ENCODE measurements around the gene ASPG. TPM values are rescaled to one million over a fixed set of nuclear protein-coding genes. Genes with fewer than 3 reads are reported as not detected.

ASPG gene
- total RNA-seq, 4 donors from 2014 or later, result 0.33 to 0.75 (median 0.45) TPM; not detected in 1

DNA sequence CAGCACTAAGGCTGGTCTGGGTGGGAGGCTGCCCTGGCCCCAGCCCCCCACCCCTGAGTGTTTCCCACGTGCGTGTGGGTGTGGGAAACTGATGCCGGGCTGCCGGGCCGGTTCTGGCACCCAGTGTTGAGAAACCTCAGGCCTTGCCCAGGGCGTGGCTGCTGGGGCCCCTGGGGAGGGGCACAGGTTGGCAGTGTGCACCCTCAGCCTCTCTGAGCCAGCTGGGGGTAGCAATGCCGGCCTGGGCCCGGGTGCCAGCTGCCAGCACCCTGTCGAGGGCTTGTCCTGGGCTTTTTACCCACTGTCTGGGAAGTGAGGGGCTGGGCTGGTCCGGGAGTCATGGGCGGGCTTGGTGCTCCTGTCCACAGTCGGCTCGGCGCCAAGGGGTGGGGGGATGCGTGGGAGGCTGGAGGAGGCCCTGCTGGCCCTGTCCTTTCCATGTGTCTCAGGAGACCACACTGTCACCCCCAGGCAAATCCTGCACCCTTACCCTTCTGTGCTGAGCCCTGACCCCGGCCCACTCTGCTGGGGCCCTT is 15.7 kb downstream of the ASPG start:
- WGBS, result 85% methylated on average over 9 of the region's 16 CpGs
- intact Hi-C loops (cut with DNase I), result no loop called here
- no peaks in the 10 kb centered on the region for H3K4me1 ChIP-seq
- peaks cover 0 to 4% (median 0%) of the 10 kb centered on the region in 4 donors for H3K36me3 ChIP-seq
- no peak overlapping the region for H3K27ac ChIP-seq (replicated peaks in 1 of 4)
- TF ChIP-seq, protein P1, sequence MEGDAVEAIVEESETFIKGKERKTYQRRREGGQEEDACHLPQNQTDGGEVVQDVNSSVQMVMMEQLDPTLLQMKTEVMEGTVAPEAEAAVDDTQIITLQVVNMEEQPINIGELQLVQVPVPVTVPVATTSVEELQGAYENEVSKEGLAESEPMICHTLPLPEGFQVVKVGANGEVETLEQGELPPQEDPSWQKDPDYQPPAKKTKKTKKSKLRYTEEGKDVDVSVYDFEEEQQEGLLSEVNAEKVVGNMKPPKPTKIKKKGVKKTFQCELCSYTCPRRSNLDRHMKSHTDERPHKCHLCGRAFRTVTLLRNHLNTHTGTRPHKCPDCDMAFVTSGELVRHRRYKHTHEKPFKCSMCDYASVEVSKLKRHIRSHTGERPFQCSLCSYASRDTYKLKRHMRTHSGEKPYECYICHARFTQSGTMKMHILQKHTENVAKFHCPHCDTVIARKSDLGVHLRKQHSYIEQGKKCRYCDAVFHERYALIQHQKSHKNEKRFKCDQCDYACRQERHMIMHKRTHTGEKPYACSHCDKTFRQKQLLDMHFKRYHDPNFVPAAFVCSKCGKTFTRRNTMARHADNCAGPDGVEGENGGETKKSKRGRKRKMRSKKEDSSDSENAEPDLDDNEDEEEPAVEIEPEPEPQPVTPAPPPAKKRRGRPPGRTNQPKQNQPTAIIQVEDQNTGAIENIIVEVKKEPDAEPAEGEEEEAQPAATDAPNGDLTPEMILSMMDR (IDR thresholded peaks at IDR 0.05), result no peak
- TF ChIP-seq POLR2AphosphoS5 (IDR thresholded peaks at IDR 0.05), result no peak
- no peak for TF ChIP-seq EP300 (IDR thresholded peaks at IDR 0.05)
- no peak for TF ChIP-seq POLR2A (IDR thresholded peaks at IDR 0.05; ENCODE audit: low read depth)
- DNase-seq (ENCODE audit: extremely low spot score), result no peak
- H3K9me3 ChIP-seq, result no peaks in the 10 kb centered on the region
- H3K27me3 ChIP-seq, result peaks cover 0 to 6% (median 0%) of the 10 kb centered on the region in 4 donors
- no peak overlapping the region for H3K4me3 ChIP-seq

DNA sequence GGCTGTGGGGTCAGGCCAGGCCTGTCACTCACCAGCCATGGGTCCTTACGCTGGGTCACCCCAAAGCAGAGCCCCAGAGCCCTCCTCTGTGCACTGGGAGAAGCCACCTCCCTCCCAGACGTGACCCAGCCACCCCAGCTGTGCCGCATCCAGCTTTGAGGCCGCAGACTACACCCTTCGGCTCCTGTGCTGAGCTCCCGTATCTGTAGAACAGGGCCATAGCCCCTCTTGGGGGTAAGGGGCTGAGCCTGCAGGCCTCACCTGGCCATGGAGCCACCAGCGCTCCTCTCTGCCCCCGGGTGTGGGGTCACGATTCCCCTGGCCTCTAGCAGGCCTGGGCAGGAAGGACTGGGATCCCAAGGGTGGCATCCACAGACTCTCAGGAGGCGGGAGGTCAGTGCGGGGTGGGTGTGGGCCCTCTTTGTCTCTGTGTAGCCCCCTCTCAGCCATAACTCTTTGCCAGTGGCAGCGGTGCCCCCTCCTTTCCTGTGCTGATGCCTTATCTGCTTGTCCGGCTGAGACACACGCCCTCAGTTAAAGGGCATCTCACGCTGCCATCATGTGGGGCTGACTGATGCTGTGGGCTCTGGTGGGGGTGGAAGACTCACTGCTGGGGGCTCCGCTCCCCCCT is 16.3 kb downstream of the ASPG start:
- intact Hi-C loops (cut with DNase I), result no loop called here
- TF ChIP-seq, protein P1 (IDR thresholded peaks at IDR 0.05), result no peak
- TF ChIP-seq EP300 (IDR thresholded peaks at IDR 0.05) (no peak), POLR2A (IDR thresholded peaks at IDR 0.05; ENCODE audit: low read depth) (no peak), POLR2AphosphoS5 (IDR thresholded peaks at IDR 0.05) (no peak)
- no peak for DNase-seq (ENCODE audit: extremely low spot score)
- 93% methylated on average over 5 of the region's 16 CpGs for WGBS
- Histone ChIP-seq H3K4me3 (no peak overlapping the region), H3K9me3 (no peaks in the 10 kb centered on the region), H3K4me1 (no peaks in the 10 kb centered on the region), H3K27ac (replicated peaks in 1 of 4) (no peak overlapping the region), H3K36me3 (peaks cover 0 to 4% (median 0%) of the 10 kb centered on the region in 4 donors), H3K27me3 (peaks cover 0 to 3% (median 0%) of the 10 kb centered on the region in 4 donors)

DNA sequence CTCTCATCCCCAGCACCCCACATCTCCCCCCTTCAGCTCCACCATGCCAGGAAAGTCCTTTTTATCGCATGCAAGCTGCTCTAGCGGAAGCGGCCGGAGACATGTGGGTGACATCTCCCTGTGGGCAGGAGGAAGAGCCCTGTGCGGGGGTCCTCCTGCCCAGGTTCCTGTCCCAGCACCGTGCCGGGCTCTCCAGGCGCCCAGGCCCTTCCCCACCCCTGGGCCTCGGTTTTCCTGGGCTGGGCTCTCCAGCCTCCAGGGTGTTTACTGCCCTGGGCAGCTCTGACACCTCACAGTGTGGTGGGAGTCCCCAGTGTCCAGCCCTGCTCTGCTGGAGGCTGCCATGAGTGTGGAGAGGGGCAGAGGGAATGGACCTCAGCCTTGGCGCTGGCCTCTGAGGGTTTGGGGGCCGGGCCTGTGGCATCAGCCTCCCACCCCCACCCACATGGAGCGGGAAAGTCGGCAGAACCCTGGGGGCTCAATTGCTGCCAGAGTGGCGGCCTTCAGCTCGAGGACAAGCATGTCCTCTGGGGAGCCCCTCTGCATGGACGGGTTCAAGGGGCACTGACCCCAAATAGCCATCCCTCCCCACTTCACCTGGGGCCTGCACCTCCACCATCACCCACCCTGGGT is 16.9 kb downstream of the ASPG start:
- no peaks in the 10 kb centered on the region for H3K9me3 ChIP-seq
- H3K36me3 ChIP-seq, result peaks cover 0 to 4% (median 0%) of the 10 kb centered on the region in 4 donors
- H3K4me3 ChIP-seq, result no peak overlapping the region
- no peak overlapping the region for H3K27ac ChIP-seq (replicated peaks in 1 of 4)
- no peaks in the 10 kb centered on the region for H3K4me1 ChIP-seq
- DNase-seq (ENCODE audit: extremely low spot score), result no peak
- peaks cover 0 to 3% (median 0%) of the 10 kb centered on the region in 4 donors for H3K27me3 ChIP-seq
- 85% methylated on average over 12 of the region's 16 CpGs for WGBS
- TF ChIP-seq POLR2A (IDR thresholded peaks at IDR 0.05; ENCODE audit: low read depth) (no peak), EP300 (IDR thresholded peaks at IDR 0.05) (no peak), POLR2AphosphoS5 (IDR thresholded peaks at IDR 0.05) (no peak)
- TF ChIP-seq, protein P1 (IDR thresholded peaks at IDR 0.05), result no peak
- intact Hi-C loops (cut with DNase I), result no loop called here

DNA sequence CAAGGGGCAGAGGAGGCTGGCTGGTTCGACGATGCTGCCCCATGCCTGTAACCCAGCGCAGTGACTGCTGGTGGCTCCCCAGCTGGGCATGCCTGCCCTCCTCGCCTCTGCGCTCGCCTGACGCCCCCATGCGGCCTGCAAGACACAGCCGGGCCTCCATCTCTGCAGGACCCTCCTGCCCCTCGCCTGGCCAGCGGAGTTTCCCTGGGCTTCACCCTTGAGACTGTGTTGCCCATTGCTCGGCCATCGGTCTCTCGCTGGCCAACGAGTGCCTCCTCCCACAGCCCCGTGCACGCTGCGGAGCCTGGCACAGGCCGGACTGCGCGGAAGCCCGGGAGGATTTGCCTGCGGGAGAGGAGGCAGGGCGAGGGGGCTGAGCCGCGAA is 17.6 kb downstream of the ASPG start:
- Histone ChIP-seq H3K9me3 (no peaks in the 10 kb centered on the region), H3K36me3 (peaks cover 0 to 4% (median 0%) of the 10 kb centered on the region in 4 donors), H3K27me3 (peaks cover 0 to 3% (median 0%) of the 10 kb centered on the region in 4 donors), H3K4me1 (no peaks in the 10 kb centered on the region), H3K4me3 (no peak overlapping the region), H3K27ac (replicated peaks in 1 of 4) (no peak overlapping the region)
- TF ChIP-seq, protein P1 (IDR thresholded peaks at IDR 0.05), result no peak
- no peak for TF ChIP-seq EP300 (IDR thresholded peaks at IDR 0.05)
- TF ChIP-seq POLR2AphosphoS5 (IDR thresholded peaks at IDR 0.05), result no peak
- TF ChIP-seq POLR2A (IDR thresholded peaks at IDR 0.05; ENCODE audit: low read depth), result no peak
- no peak for DNase-seq (ENCODE audit: extremely low spot score)
- intact Hi-C loops (cut with DNase I), result no loop called here
- 89% methylated on average over 6 of the region's 26 CpGs for WGBS
